PFSK-1 (cell line): Measurements from ENCODE around the gene SGCA.

ENCODE experiments used
- FOXP2 ChIP-seq: optimal IDR thresholded peaks from 2 replicates; pipeline ENCODE3; 2011; ENCODE audit warnings: borderline replicate concordance, control low read depth, inconsistent platforms; ENCODE audit not compliant: insufficient read depth; ENCODE audit errors: extremely low read length, extremely low read depth
- SIN3A ChIP-seq: IDR thresholded peaks from 2 replicates; pipeline ENCODE4 v1.6.1; 2012; ENCODE audit warnings: mild to moderate bottlenecking, low read length, moderate library complexity, borderline replicate concordance; ENCODE audit not compliant: insufficient read depth
- TAF1 ChIP-seq: IDR thresholded peaks from 2 replicates; pipeline ENCODE4 v1.6.1; 2012; ENCODE audit warnings: low read length, control low read depth, borderline replicate concordance; ENCODE audit not compliant: insufficient read depth
- TF ChIP-seq, protein P1 (sequence below), 2 experiments: IDR thresholded peaks; 2 replicates each; pipeline versions ENCODE4 v1.6.1 to v1.8.0; 2011 to 2012; ENCODE audit warnings: low read depth in 2 of 2, low read length in 2 of 2, control low read depth in 1 of 2, inconsistent platforms in 1 of 2, mild to moderate bottlenecking in 1 of 2, moderate library complexity in 1 of 2; ENCODE audit not compliant: insufficient read depth in 1 of 2

DNA sequence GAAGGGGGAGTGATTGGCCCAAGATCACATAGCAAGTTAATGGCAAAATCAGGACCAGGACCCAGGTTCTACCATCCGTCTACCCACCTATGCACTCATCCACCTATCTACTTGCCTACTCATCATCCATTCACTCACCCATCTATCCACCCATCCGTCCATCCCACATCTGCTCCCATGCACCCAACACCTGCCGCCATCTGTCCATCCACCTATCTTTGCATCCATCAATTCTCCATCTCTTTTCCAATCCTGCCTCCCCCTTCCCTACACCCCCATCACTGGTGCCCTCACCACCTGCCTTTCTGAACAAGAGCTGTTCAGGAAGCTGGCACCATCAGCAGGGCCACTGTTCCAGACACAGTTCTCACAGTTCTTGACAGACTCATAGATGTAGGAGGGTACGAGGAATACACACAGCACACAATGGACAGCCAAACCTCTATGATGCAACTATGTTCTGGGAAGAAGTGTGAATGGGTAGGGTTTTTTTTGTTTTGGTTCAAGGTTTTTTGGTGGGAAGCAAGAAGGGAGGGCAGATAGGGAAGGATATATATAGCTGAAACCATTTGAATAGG lies 40.3 kb upstream of the SGCA start:
- TF ChIP-seq, protein P1, sequence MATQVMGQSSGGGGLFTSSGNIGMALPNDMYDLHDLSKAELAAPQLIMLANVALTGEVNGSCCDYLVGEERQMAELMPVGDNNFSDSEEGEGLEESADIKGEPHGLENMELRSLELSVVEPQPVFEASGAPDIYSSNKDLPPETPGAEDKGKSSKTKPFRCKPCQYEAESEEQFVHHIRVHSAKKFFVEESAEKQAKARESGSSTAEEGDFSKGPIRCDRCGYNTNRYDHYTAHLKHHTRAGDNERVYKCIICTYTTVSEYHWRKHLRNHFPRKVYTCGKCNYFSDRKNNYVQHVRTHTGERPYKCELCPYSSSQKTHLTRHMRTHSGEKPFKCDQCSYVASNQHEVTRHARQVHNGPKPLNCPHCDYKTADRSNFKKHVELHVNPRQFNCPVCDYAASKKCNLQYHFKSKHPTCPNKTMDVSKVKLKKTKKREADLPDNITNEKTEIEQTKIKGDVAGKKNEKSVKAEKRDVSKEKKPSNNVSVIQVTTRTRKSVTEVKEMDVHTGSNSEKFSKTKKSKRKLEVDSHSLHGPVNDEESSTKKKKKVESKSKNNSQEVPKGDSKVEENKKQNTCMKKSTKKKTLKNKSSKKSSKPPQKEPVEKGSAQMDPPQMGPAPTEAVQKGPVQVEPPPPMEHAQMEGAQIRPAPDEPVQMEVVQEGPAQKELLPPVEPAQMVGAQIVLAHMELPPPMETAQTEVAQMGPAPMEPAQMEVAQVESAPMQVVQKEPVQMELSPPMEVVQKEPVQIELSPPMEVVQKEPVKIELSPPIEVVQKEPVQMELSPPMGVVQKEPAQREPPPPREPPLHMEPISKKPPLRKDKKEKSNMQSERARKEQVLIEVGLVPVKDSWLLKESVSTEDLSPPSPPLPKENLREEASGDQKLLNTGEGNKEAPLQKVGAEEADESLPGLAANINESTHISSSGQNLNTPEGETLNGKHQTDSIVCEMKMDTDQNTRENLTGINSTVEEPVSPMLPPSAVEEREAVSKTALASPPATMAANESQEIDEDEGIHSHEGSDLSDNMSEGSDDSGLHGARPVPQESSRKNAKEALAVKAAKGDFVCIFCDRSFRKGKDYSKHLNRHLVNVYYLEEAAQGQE (IDR thresholded peaks at IDR 0.05; ENCODE audit: insufficient read depth in 1 of 2, low read depth in 2 of 2, low read length in 2 of 2), result no peak
- TF ChIP-seq TAF1 (no peak), FOXP2 (no peak), SIN3A (no peak)
